ENCODE measurements around the gene SH3BGRL3.
"Not testable (repeated sequence)": the region's sequence is repeated elsewhere in the genome, so short reads cannot be mapped to it uniquely, and the experiment has no call there.

Gene SH3BGRL3

GRCh38 chr1:26318338-26319064 is 38.6 kb downstream of the SH3BGRL3 start:
- ATAC-seq: peak; percentile 15 to 30

- peak in 1 of 2 donors; percentile 1 for ATAC-seq
Measured at GRCh38 chr1:26320896-26321295, 41.0 kb downstream of the SH3BGRL3 start.

- ATAC-seq: peak; percentile 77 to 84
Measured at GRCh38 chr1:26321315-26322041, 41.6 kb downstream of the SH3BGRL3 start.

GRCh38 chr1:26322042-26322331 is 42.1 kb downstream of the SH3BGRL3 start:
- no peak for ATAC-seq

- no peak for ATAC-seq
Measured at GRCh38 chr1:26323382-26323781, 43.5 kb downstream of the SH3BGRL3 start.

- no peak for ATAC-seq
Measured at GRCh38 chr1:26324550-26324949, 44.7 kb downstream of the SH3BGRL3 start.

GRCh38 chr1:26327956-26328362 is 48.1 kb downstream of the SH3BGRL3 start:
- no peak for ATAC-seq

- no peak for ATAC-seq
Measured at GRCh38 chr1:26328597-26328996, 48.7 kb downstream of the SH3BGRL3 start.

GRCh38 chr1:26329380-26329779 is 49.5 kb downstream of the SH3BGRL3 start:
- ATAC-seq: not testable (repeated sequence)

- no peak for ATAC-seq
Measured at GRCh38 chr1:26330276-26330675, 50.4 kb downstream of the SH3BGRL3 start.

All from activated CD4-positive, CD25-positive, alpha-beta regulatory T cell treated with anti-CD3 and anti-CD28 coated beads, Interleukin-2, amount 50 U/mL, for 24 hours (primary cell).